Measurements from ENCODE around the gene CDC27.
"Not testable (repeated sequence)": the region's sequence is repeated elsewhere in the genome, so short reads cannot be mapped to it uniquely, and the experiment has no call there.

The CDC27 gene

DNA sequence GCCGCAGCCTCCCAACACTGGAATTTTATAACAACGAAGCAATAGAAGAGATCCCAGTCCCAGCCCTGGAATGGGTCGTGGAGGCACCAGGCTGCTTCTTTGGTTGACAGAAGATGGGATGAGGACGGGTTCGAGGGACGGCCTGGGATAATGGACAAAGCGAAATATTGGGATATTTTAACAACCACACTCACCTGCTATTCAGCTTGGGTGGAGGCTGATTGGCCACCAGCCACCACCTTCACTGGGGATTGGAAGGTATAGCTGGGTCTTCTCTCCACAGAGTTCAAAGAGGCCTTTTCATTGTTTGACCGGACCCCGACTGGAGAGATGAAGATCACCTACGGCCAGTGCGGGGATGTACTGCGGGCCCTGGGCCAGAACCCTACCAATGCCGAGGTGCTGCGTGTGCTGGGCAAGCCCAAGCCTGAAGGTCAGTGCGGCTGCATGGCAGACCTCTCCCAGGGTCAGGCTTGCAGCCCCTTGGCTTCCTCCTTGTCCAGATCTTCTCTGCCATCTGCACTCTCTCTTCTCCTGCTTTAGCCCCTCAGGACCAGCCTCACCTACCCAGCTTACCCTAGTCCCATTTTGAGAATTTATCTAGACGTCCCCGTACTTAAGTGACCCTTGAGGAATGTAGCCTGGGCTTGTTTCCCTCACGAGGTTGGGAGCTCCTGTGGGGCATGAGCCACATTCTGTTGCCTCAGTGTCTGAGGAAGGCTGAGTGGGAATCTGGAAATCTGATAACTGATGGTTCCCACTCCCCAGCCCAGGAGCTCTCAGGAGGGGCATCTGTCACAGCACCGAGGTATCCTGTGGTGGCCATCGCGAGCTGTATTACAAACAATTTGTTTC is 30.8 kb upstream of the CDC27 start:
- TF ChIP-seq, protein P1, sequence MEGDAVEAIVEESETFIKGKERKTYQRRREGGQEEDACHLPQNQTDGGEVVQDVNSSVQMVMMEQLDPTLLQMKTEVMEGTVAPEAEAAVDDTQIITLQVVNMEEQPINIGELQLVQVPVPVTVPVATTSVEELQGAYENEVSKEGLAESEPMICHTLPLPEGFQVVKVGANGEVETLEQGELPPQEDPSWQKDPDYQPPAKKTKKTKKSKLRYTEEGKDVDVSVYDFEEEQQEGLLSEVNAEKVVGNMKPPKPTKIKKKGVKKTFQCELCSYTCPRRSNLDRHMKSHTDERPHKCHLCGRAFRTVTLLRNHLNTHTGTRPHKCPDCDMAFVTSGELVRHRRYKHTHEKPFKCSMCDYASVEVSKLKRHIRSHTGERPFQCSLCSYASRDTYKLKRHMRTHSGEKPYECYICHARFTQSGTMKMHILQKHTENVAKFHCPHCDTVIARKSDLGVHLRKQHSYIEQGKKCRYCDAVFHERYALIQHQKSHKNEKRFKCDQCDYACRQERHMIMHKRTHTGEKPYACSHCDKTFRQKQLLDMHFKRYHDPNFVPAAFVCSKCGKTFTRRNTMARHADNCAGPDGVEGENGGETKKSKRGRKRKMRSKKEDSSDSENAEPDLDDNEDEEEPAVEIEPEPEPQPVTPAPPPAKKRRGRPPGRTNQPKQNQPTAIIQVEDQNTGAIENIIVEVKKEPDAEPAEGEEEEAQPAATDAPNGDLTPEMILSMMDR (IDR thresholded peaks at IDR 0.05) = no peak
- no peak for DNase-seq (ENCODE audit: low spot score)
- H3K27ac ChIP-seq = no peak overlapping the region
- no peak overlapping the region for H3K4me3 ChIP-seq

GRCh38 chr17:47218896-47219430 is 29.9 kb upstream of the CDC27 start:
- H3K27ac ChIP-seq = no peak overlapping the region
- H3K4me3 ChIP-seq = no peak overlapping the region
- DNase-seq (ENCODE audit: low spot score) = no peak
- TF ChIP-seq, protein P1 (IDR thresholded peaks at IDR 0.05) = no peak

DNA sequence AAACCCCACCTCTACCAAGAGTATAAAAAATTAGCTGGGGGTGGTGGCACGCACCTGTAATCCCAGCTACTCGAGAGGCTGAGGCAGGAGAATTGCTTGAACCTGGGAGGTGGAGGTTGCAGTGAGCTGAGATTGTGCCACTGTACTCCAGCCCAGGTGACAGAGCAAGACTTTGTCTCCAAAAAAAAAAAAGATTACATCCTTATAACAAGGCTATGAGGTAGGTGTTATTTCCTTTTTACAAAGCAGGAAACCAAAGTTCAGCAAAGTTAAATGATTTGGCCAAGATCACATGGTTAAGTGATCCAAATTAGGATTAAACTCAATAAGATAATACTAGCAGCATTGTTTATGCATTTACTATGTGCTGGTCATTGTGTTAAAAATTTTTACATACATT is 28.2 kb upstream of the CDC27 start:
- H3K27ac ChIP-seq; DNase-seq (ENCODE audit: low spot score); H3K4me3 ChIP-seq: not testable (repeated sequence)

- H3K27ac ChIP-seq; DNase-seq (ENCODE audit: low spot score); H3K4me3 ChIP-seq: not testable (repeated sequence)
These were observed 27.7 kb upstream of the CDC27 start for GRCh38 chr17:47216821-47217220.

GRCh38 chr17:47214931-47215330 is 25.8 kb upstream of the CDC27 start:
- DNase-seq (ENCODE audit: low spot score) = no peak
- TF ChIP-seq, protein P1 (IDR thresholded peaks at IDR 0.05) = no peak
- Histone ChIP-seq H3K27ac (no peak overlapping the region), H3K4me3 (no peak overlapping the region)

DNA sequence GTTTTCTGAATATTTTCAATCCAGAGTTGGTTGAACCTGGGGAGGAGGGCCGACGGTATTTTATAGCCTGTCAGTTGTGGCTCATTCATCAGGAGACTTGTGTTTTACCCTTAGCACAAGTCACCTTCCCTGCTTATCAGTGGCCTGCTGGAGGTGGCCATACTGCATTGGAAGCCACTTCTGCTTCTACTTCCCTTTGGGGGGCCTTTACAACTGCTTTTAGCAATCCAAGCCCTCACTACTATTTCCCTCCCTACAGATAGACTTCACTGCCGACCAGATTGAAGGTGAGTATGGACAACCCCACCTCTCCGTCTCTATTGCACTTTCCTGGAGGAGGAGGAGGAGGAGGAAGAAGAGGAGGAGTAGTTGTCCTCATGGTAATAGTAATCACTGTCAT is 24.4 kb upstream of the CDC27 start:
- TF ChIP-seq, protein P1 (IDR thresholded peaks at IDR 0.05) = no peak

DNA sequence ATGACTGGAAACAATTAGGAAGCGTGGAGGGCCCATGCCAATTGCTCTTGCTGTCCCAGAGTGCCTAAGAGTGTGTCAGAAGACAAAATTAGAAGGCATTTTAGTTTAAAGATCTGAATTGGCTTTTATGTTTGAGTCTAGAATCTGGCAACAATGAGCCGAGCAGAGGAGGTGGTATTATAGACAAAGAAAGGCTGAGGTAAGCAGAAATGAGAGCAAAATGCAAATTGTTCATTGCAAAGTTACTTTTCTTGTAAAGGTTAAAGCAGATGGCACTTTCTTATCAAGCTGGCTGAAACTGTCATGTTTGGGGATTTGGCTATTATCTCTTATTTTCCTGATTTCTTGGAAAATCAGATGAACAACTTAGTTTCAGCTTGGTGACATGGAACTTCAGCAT is 23.4 kb upstream of the CDC27 start:
- DNase-seq (ENCODE audit: low spot score) = no peak
- Histone ChIP-seq H3K27ac (no peak overlapping the region), H3K4me3 (no peak overlapping the region)
- TF ChIP-seq, protein P1 (IDR thresholded peaks at IDR 0.05) = no peak

More for the DNA sequence above, 24.4 kb upstream of the CDC27 start:
- no peak for DNase-seq (ENCODE audit: low spot score)
- no peak overlapping the region for H3K27ac ChIP-seq
- H3K4me3 ChIP-seq = no peak overlapping the region

- TF ChIP-seq, protein P1 (IDR thresholded peaks at IDR 0.05) = no peak
- no peak for DNase-seq (ENCODE audit: low spot score)
- Histone ChIP-seq H3K27ac (no peak overlapping the region), H3K4me3 (no peak overlapping the region)
These were observed 21.7 kb upstream of the CDC27 start for GRCh38 chr17:47210779-47211178.
